Loucy (cell line): ENCODE measurements around the gene PPP1R12A.

Source experiments
- CTCF ChIP-seq: fragments of 200-600 bp; sonication (generic); conservative IDR thresholded peaks from 2 replicates; pipeline ENCODE4 v1.5.1; 2014; ENCODE audit warnings: mild to moderate bottlenecking, antibody characterized with exemption, low read length
- EZH2phosphoT487 ChIP-seq: fragments of 200-600 bp; IDR thresholded peaks from 2 replicates; pipeline ENCODE4 v1.6.1; 2018; ENCODE audit warnings: antibody characterized with exemption, mild to moderate bottlenecking, moderate library complexity, borderline replicate concordance

DNA sequence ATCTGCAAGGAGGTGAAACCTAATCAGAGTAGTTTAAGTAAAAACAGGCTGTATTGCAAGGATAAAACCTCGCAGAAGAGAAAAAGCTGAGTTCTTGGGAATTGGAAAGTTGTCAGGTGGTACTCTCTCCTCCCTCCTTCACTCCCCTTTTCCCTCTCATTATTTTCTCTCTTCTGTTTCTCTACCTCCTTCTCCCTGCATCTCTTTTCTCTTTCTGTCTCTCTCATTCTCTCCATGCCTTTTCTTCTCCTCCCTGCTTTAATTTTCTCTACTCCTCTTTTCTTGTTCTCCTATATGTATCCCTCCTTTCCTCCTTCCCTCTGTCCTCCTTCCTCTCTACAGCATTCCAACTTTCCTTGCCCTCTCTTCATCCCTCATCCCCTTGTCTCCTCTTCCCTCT is 14.2 kb upstream of the PPP1R12A start:
- TF ChIP-seq CTCF (no peak), EZH2phosphoT487 (no peak)
